Spleen (tissue), 11 donors: ENCODE measurements around the gene LIN7A. TPM values are rescaled to one million over a fixed set of nuclear protein-coding genes. Genes with fewer than 3 reads are reported as not detected.

Source experiments
- DNase-seq: peaks from one replicate; pipeline ENCODE4 v3.0.0-alpha.2; 2020
- H3K27ac ChIP-seq, 8 donors: fragments of 200-600 bp; sonication (generic) in 7 of 8; 1 replicate in 4 of 8; 2 replicates in 4 of 8; pipeline versions ENCODE4 v1.5.0 to v1.8.0; 2016 to 2021; ENCODE audit warnings: inconsistent platforms in 4 of 8, mild to moderate bottlenecking in 4 of 8, moderate library complexity in 1 of 8
- H3K27me3 ChIP-seq, 7 donors: fragments of 200-600 bp; sonication (generic) in 6 of 7; replicated peaks in 1 of 7; 1 replicate in 4 of 7; 2 replicates in 3 of 7; pipeline versions ENCODE4 v1.5.0 to v1.8.0; 2016 to 2021; ENCODE audit warnings: inconsistent platforms in 3 of 7, mild to moderate bottlenecking in 1 of 7
- H3K36me3 ChIP-seq, 6 donors: fragments of 200-600 bp; sonication (generic) in 5 of 6; 1 replicate in 4 of 6; 2 replicates in 2 of 6; pipeline versions ENCODE4 v1.5.0 to v1.8.0; 2016 to 2021; ENCODE audit warnings: inconsistent platforms in 2 of 6
- H3K4me1 ChIP-seq, 6 donors: fragments of 200-600 bp; sonication (generic) in 5 of 6; 1 replicate in 3 of 6; 2 replicates in 3 of 6; pipeline versions ENCODE4 v1.5.0 to v1.8.0; 2016 to 2021; ENCODE audit warnings: inconsistent platforms in 3 of 6
- H3K4me3 ChIP-seq, 8 donors: fragments of 200-600 bp; sonication (generic) in 7 of 8; 1 replicate in 4 of 8; 2 replicates in 4 of 8; pipeline versions ENCODE4 v1.5.0 to v1.8.0; 2016 to 2021; ENCODE audit warnings: inconsistent platforms in 4 of 8, mild to moderate bottlenecking in 4 of 8, moderate library complexity in 2 of 8
- H3K9me3 ChIP-seq, 8 donors: fragments of 200-600 bp; sonication (generic) in 7 of 8; 1 replicate in 4 of 8; 2 replicates in 4 of 8; pipeline versions ENCODE4 v1.5.0 to v1.8.0; 2016 to 2021; ENCODE audit warnings: inconsistent platforms in 4 of 8
- POLR2A ChIP-seq, 3 donors: fragments of 450-650 bp; IDR thresholded peaks; one replicate each; pipeline ENCODE4 v1.5.1; 2017; ENCODE audit warnings: antibody characterized with exemption in 3 of 3, mild to moderate bottlenecking in 1 of 3
- POLR2AphosphoS5 ChIP-seq, 3 donors: sonication (generic); formaldehyde crosslinking; IDR thresholded peaks; one replicate each; pipeline ENCODE4 v1.5.1; 2017; ENCODE audit warnings: antibody characterized with exemption in 3 of 3
- WGBS, 5 donors: extraction: QIAGEN DNeasy Blood & Tissue Kit in 3 of 5; methylation state at CpG; one replicate each; pipeline versions ENCODE4 v1.1.5 to v1.1.7; 2013 to 2018; 5-methylcytosine and 5-hydroxymethylcytosine counted together
- intact Hi-C: fragments of 100-400 bp; cut with DNase I; formaldehyde crosslinking; loops from one replicate; pipeline ENCODE4 v1.15.0; 2023; ENCODE audit warnings: low total_unique reads
- polyA plus RNA-seq, 3 donors: library from polyadenylated mRNA; stranded (reverse); fragments of 200-250 nt; gene quantifications; one replicate each; pipeline ENCODE4 v1.2.1, GENCODE V29; 2013
- total RNA-seq, 7 donors: library from RNA; depleted of rRNA in 3 of 7; stranded (reverse); fragments of >200 nt in 3 of 7; fragmentation: NEBNext Ultra II Directional in 4 of 7; extraction: Animal tissue kit (Norgen Biotek cat#: 25700) in 4 of 7; gene quantifications; one replicate each; pipeline versions ENCODE4 v1.1.0 to v1.2.1, GENCODE V29; 2016 to 2021
- TF ChIP-seq, protein P1 (sequence below), 11 experiments: fragments of 200-600 bp in 7 of 11; fragments of 450-650 bp in 4 of 11; sonication (generic) in 4 of 11; IDR thresholded peaks in 8 of 11; conservative IDR thresholded peaks in 3 of 11; 1 replicate in 7 of 11; 2 replicates in 4 of 11; pipeline versions ENCODE4 v1.4.0 to v1.8.0; 2016 to 2021; ENCODE audit warnings: antibody characterized with exemption in 11 of 11, inconsistent platforms in 4 of 11, mild to moderate bottlenecking in 1 of 11
- donor health status: healthy with polysubstance abuse.
- donor health status: DM: no; HTN: no; CAD: no; lungs with moderate emphysema.
- donor health status: DM: no; HTN: no; CAD: no.
- donor health status: Bipolar disorder and iron deficiency.
- donor health status: healthy.
- donor health status: DM: no; HTN: no; CAD: no.
- donor health status: DM: yes; HTN: yes; CAD: no.

The LIN7A gene
- total and polyA plus RNA-seq, 10 donors: 1.7 to 31.6 (median 13.1) TPM

DNA sequence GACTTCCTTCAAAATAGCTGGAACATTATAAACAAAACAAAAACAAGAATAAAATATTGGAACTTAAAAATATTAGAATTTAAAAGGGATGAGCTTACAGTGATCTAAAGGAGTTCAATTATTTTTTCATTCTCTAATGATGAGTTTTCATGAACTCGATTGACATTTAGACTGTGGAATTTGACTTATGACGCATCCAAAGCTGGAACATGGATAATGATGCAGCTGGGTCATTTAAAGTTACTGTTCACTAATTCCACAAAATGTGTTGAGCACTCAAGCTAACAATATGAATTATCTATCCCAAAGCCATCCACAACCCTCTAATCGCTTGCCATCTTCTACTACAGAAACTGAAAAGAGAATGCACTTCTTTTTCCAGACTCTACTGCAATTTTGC lies 42.5 kb downstream of the LIN7A start:
- Histone ChIP-seq H3K27me3 (no peaks in the 10 kb centered on the region), H3K4me1 (no peaks in the 10 kb centered on the region), H3K4me3 (no peak overlapping the region), H3K36me3 (no peaks in the 10 kb centered on the region), H3K27ac (peak overlapping the region in 1 of 8 donors; percentile 2), H3K9me3 (peaks cover 0 to 8% (median 0%) of the 10 kb centered on the region in 8 donors)
- WGBS, 5 donors: 77 to 96% (median 84%) methylated on average over 3 of the region's 3 CpGs
- intact Hi-C loops: no loop called here
- DNase-seq: no peak
- TF ChIP-seq POLR2AphosphoS5 (IDR thresholded peaks at IDR 0.05) (no peak), POLR2A (IDR thresholded peaks at IDR 0.05) (no peak)
- TF ChIP-seq, protein P1, sequence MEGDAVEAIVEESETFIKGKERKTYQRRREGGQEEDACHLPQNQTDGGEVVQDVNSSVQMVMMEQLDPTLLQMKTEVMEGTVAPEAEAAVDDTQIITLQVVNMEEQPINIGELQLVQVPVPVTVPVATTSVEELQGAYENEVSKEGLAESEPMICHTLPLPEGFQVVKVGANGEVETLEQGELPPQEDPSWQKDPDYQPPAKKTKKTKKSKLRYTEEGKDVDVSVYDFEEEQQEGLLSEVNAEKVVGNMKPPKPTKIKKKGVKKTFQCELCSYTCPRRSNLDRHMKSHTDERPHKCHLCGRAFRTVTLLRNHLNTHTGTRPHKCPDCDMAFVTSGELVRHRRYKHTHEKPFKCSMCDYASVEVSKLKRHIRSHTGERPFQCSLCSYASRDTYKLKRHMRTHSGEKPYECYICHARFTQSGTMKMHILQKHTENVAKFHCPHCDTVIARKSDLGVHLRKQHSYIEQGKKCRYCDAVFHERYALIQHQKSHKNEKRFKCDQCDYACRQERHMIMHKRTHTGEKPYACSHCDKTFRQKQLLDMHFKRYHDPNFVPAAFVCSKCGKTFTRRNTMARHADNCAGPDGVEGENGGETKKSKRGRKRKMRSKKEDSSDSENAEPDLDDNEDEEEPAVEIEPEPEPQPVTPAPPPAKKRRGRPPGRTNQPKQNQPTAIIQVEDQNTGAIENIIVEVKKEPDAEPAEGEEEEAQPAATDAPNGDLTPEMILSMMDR (IDR thresholded peaks at IDR 0.05 in 8 of 11, conservative IDR thresholded peaks at IDR 0.05 in 3 of 11): no peak

DNA sequence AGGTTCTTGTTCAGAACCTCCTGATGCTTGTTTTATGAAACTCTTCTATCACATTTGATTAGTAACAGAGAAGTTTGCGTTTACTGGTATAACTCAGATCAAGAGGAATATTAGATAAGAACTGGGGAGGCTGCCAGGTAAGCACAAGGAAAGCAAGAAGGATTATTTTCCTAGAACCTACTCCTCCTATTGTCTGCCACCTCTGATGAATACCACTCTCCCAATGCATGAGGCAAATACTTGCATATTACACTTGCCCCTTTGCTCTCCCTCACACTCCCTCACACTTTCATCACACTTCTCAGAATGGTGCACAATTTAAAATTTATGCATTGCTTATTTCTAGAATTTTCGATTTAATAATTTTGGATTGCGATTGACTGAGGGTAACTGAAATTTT lies 43.6 kb downstream of the LIN7A start:
- 89 to 94% (median 93%) methylated on average over 3 of the region's 3 CpGs for WGBS, 5 donors
- H3K9me3 ChIP-seq: peaks cover 0 to 8% (median 0%) of the 10 kb centered on the region in 8 donors
- intact Hi-C loops: no loop called here
- H3K27me3 ChIP-seq: no peaks in the 10 kb centered on the region
- H3K4me3 ChIP-seq: no peak overlapping the region
- H3K27ac ChIP-seq: no peak overlapping the region
- DNase-seq: no peak
- TF ChIP-seq, protein P1 (IDR thresholded peaks at IDR 0.05 in 8 of 11, conservative IDR thresholded peaks at IDR 0.05 in 3 of 11): no peak
- no peaks in the 10 kb centered on the region for H3K36me3 ChIP-seq
- H3K4me1 ChIP-seq: no peaks in the 10 kb centered on the region

DNA sequence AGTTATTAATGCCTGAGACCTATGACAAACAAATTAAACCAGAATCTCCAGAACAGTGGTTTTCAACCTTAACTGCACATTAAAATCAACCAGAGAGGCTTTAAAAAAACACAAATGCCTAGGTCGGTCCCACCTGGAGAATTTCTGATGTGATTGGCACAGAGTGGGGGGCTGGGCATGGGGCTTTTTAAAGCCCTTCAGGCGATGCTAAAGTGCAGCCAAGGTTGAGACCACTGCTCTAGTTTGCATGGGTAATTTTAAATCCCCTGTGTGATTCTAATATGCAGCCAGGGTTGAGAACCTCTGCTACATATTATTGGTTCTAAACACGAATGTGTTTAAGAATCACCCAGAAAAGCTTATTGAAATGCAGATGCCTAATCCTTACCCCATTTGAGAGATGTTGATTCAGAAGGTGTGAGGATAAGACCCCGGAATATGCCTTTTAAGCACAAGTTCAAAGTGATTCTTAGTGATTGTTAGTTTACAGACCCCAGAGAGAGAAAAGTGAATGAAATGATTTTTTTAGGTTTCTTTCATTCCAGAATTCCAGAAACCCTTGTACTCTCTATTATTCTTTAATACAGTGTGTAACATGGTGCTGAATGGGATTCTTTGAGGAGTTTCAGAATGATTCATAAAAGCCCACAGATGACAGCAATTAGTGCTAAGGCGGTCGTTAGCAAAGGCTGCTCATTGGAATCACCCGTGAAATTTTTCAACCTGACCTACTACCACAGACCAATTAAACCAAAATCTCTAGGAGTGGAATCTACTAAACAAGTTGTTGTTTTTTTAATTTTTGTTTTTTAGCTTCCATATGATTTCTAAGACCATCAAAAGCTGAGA lies 44.9 kb downstream of the LIN7A start:
- no peak overlapping the region for H3K4me3 ChIP-seq
- no peaks in the 10 kb centered on the region for H3K27me3 ChIP-seq
- no peak for DNase-seq
- H3K36me3 ChIP-seq: peaks cover 0 to 6% (median 0%) of the 10 kb centered on the region in 6 donors
- no peak overlapping the region for H3K27ac ChIP-seq
- H3K9me3 ChIP-seq: peaks cover 0 to 8% (median 0%) of the 10 kb centered on the region in 8 donors
- no peaks in the 10 kb centered on the region for H3K4me1 ChIP-seq
- no peak for TF ChIP-seq POLR2AphosphoS5 (IDR thresholded peaks at IDR 0.05)
- TF ChIP-seq, protein P1 (IDR thresholded peaks at IDR 0.05 in 8 of 11, conservative IDR thresholded peaks at IDR 0.05 in 3 of 11): no peak
- TF ChIP-seq POLR2A (IDR thresholded peaks at IDR 0.05): no peak
- WGBS, 5 donors: 55 to 64% (median 57%) methylated on average over 7 of the region's 7 CpGs
- intact Hi-C loops: no loop called here

DNA sequence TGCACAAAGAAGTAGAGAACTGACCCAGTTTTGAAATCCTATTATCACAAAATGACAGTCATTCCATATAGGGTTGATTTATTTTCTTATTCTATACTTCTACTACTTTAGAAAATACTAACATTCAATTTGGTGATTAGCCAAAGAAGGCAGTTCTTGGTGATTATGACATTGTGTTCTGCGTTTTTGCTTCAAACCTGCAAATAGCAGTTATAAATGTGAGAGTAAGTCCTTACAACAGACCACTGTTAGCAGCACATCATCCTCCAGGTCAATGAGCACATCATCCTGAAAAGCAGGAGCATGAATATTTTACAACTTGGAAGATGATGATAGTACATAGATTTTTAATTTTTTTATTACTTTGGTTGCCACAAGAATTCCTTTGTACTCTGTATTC lies 53.1 kb downstream of the LIN7A start:
- Histone ChIP-seq H3K4me3 (no peak overlapping the region), H3K9me3 (no peaks in the 10 kb centered on the region), H3K27me3 (no peaks in the 10 kb centered on the region), H3K27ac (no peak overlapping the region), H3K36me3 (peaks cover 0 to 14% (median 0%) of the 10 kb centered on the region in 6 donors), H3K4me1 (no peaks in the 10 kb centered on the region)
- no peak for TF ChIP-seq POLR2AphosphoS5 (IDR thresholded peaks at IDR 0.05)
- no peak for TF ChIP-seq POLR2A (IDR thresholded peaks at IDR 0.05)
- TF ChIP-seq, protein P1 (IDR thresholded peaks at IDR 0.05 in 8 of 11, conservative IDR thresholded peaks at IDR 0.05 in 3 of 11): no peak
- no peak for DNase-seq
- intact Hi-C loops: no loop called here
- 82 to 89% (median 85%) methylated on average over 1 of the region's 1 CpG for WGBS, 5 donors
